ENCODE data around the gene NHS.

Gene NHS

GRCh38 chrX:17621566-17622270 lies 246.7 kb downstream of the NHS start:
- Histone ChIP-seq H3K4me1 (ENCODE audit: control insufficient read depth, insufficient read depth, low read length) (no peaks in the 10 kb centered on the region), H3K36me3 (ENCODE audit: control insufficient read depth, insufficient read depth, low read length) (no peaks in the 10 kb centered on the region), H3K4me3 (ENCODE audit: insufficient read depth, low read depth, low read length) (no peak overlapping the region), H3K9me3 (ENCODE audit: control insufficient read depth, low read length) (no peaks in the 10 kb centered on the region), H3K27me3 (ENCODE audit: control insufficient read depth, insufficient read depth, low read length, poor library complexity, severe bottlenecking) (no peaks in the 10 kb centered on the region), H3K27ac (ENCODE audit: insufficient read depth, low read depth, low read length, poor library complexity, severe bottlenecking) (no peak overlapping the region)
- 87 to 93% methylated on average over 3 to 4 of the region's 4 CpGs for WGBS, 2 experiments

DNA sequence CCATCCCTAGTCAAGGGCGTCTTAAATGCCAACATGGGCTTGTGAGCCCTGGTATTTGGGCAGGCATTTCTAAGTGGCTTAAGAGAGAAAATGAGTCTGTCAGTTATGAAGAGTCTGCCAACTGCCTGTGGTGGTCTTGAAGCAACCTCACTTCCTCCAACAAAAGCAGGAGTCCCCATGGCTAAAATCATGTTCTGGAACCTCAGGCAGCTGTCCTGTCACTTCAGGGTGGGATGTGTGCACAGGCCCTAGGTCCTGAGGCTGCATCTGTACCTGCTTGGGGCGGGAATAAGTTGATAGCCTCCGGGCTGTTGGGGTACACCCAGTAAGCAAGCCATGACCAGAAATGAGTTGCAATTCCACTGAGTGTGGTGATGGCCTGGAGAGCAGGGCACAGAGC lies 247.3 kb downstream of the NHS start:
- Histone ChIP-seq H3K4me1 (ENCODE audit: control insufficient read depth, insufficient read depth, low read length) (no peaks in the 10 kb centered on the region), H3K4me3 (ENCODE audit: insufficient read depth, low read depth, low read length) (no peak overlapping the region), H3K36me3 (ENCODE audit: control insufficient read depth, insufficient read depth, low read length) (no peaks in the 10 kb centered on the region), H3K27me3 (ENCODE audit: control insufficient read depth, insufficient read depth, low read length, poor library complexity, severe bottlenecking) (no peaks in the 10 kb centered on the region), H3K27ac (ENCODE audit: insufficient read depth, low read depth, low read length, poor library complexity, severe bottlenecking) (no peak overlapping the region), H3K9me3 (ENCODE audit: control insufficient read depth, low read length) (no peaks in the 10 kb centered on the region)
- 98% methylated on average over 3 of the region's 3 CpGs for WGBS, 2 experiments

DNA sequence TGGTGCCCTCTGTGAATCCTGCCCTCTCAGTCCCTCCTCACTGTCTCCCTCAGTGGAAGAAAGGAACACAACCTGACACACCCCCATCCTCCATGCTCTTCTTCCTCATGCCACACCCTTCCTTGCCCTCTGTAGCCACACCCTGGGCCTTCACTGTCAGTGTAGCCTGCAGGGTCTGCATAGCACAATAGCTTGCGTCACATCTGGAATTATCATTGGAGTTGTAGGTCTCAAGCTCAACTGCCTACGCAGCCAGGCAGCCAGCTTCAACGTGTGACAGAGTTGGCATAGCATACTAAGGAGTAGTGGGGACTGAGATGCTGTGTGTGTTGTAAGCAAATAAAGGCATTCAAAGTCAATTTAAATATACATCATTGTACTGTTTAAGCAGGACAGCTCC lies 248.8 kb downstream of the NHS start:
- H3K9me3 ChIP-seq (ENCODE audit: control insufficient read depth, low read length): no peaks in the 10 kb centered on the region
- H3K4me1 ChIP-seq (ENCODE audit: control insufficient read depth, insufficient read depth, low read length): no peaks in the 10 kb centered on the region
- WGBS, 2 experiments: 90 to 94% methylated on average over 3 of the region's 3 CpGs
- no peak overlapping the region for H3K27ac ChIP-seq (ENCODE audit: insufficient read depth, low read depth, low read length, poor library complexity, severe bottlenecking)
- H3K36me3 ChIP-seq (ENCODE audit: control insufficient read depth, insufficient read depth, low read length): no peaks in the 10 kb centered on the region
- H3K4me3 ChIP-seq (ENCODE audit: insufficient read depth, low read depth, low read length): no peak overlapping the region
- no peaks in the 10 kb centered on the region for H3K27me3 ChIP-seq (ENCODE audit: control insufficient read depth, insufficient read depth, low read length, poor library complexity, severe bottlenecking)

- no peaks in the 10 kb centered on the region for H3K27me3 ChIP-seq (ENCODE audit: control insufficient read depth, insufficient read depth, low read length, poor library complexity, severe bottlenecking)
- WGBS, 2 experiments: 92 to 100% methylated on average over 1 of the region's 1 CpG
- H3K36me3 ChIP-seq (ENCODE audit: control insufficient read depth, insufficient read depth, low read length): no peaks in the 10 kb centered on the region
- H3K4me3 ChIP-seq (ENCODE audit: insufficient read depth, low read depth, low read length): no peak overlapping the region
- no peaks in the 10 kb centered on the region for H3K4me1 ChIP-seq (ENCODE audit: control insufficient read depth, insufficient read depth, low read length)
- no peaks in the 10 kb centered on the region for H3K9me3 ChIP-seq (ENCODE audit: control insufficient read depth, low read length)
- H3K27ac ChIP-seq (ENCODE audit: insufficient read depth, low read depth, low read length, poor library complexity, severe bottlenecking): no peak overlapping the region
Measured at GRCh38 chrX:17627026-17627425, 252.0 kb downstream of the NHS start.

DNA sequence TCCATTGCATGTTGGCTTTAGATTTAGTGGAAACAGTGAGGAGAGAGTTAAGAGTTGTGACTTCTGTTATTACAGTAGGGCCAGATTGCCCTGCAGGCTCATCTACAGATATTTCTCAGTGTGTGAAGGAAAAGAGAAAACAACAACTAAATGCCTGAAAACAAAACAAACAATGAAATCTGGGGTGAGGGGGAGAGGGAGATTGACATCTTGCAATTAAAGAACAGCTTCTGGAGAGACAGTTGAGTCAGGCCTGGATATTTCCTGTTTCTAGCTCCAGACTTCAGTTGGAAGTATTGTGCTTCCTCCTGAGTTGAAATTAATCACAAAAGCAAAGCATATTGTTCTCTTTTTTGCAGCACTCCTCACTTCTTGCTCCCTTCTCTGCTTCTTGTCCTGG lies 254.0 kb downstream of the NHS start:
- H3K9me3 ChIP-seq (ENCODE audit: control insufficient read depth, low read length): no peaks in the 10 kb centered on the region
- no peaks in the 10 kb centered on the region for H3K27me3 ChIP-seq (ENCODE audit: control insufficient read depth, insufficient read depth, low read length, poor library complexity, severe bottlenecking)
- no peak overlapping the region for H3K27ac ChIP-seq (ENCODE audit: insufficient read depth, low read depth, low read length, poor library complexity, severe bottlenecking)
- no peaks in the 10 kb centered on the region for H3K4me1 ChIP-seq (ENCODE audit: control insufficient read depth, insufficient read depth, low read length)
- H3K36me3 ChIP-seq (ENCODE audit: control insufficient read depth, insufficient read depth, low read length): no peaks in the 10 kb centered on the region
- H3K4me3 ChIP-seq (ENCODE audit: insufficient read depth, low read depth, low read length): no peak overlapping the region

DNA sequence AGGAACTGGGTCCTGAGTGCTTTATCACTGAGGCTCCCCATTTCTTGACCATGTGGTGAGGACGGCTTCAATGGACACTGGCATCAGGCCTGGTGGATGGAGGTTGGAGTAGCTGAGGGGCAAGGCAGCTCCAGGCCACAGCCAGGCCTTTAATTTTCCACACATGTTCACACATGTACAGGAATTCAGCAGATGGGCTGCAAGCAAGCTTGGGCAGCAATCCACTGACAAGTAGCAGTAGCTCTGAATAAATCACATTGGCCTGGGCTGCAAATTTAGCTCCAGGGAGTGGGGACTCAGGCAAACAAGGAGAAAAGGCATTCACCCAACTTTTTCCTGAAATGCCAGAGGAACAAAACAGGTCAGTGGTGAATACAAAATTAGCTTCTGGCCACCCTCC lies 254.5 kb downstream of the NHS start:
- Histone ChIP-seq H3K4me1 (ENCODE audit: control insufficient read depth, insufficient read depth, low read length) (no peaks in the 10 kb centered on the region), H3K4me3 (ENCODE audit: insufficient read depth, low read depth, low read length) (no peak overlapping the region), H3K27me3 (ENCODE audit: control insufficient read depth, insufficient read depth, low read length, poor library complexity, severe bottlenecking) (no peaks in the 10 kb centered on the region), H3K27ac (ENCODE audit: insufficient read depth, low read depth, low read length, poor library complexity, severe bottlenecking) (no peak overlapping the region), H3K36me3 (ENCODE audit: control insufficient read depth, insufficient read depth, low read length) (no peaks in the 10 kb centered on the region), H3K9me3 (ENCODE audit: control insufficient read depth, low read length) (no peaks in the 10 kb centered on the region)
- WGBS, 2 experiments: 89 to 100% methylated on average over 1 of the region's 1 CpG

DNA sequence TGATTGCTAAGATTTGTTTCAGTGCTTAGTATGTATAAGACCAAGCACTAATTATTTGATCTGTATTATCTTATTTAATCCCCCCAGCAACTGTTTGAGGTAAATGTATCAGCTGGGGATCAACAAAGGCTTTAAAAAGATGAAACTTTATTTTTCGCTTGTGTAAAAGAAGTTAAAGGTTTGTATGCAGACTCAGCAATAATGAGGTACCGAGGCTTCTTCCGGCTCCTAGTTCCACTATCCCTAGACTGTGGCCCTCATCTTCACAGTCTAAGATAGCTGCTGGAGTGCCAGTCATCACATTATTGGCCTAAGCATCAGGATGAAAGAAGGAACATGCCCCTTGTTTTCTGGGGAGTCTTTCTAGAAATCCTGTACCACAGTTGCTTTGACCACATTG lies 256.6 kb downstream of the NHS start:
- no peaks in the 10 kb centered on the region for H3K9me3 ChIP-seq (ENCODE audit: control insufficient read depth, low read length)
- 95% methylated on average over 3 of the region's 3 CpGs for WGBS, 2 experiments
- no peak overlapping the region for H3K27ac ChIP-seq (ENCODE audit: insufficient read depth, low read depth, low read length, poor library complexity, severe bottlenecking)
- H3K4me3 ChIP-seq (ENCODE audit: insufficient read depth, low read depth, low read length): no peak overlapping the region
- H3K27me3 ChIP-seq (ENCODE audit: control insufficient read depth, insufficient read depth, low read length, poor library complexity, severe bottlenecking): no peaks in the 10 kb centered on the region
- no peaks in the 10 kb centered on the region for H3K4me1 ChIP-seq (ENCODE audit: control insufficient read depth, insufficient read depth, low read length)
- H3K36me3 ChIP-seq (ENCODE audit: control insufficient read depth, insufficient read depth, low read length): no peaks in the 10 kb centered on the region

- WGBS, 2 experiments: 92 to 100% methylated on average over 1 of the region's 3 CpGs
- no peak overlapping the region for H3K4me3 ChIP-seq (ENCODE audit: insufficient read depth, low read depth, low read length)
Measured at GRCh38 chrX:17632942-17633341, 257.9 kb downstream of the NHS start.

DNA sequence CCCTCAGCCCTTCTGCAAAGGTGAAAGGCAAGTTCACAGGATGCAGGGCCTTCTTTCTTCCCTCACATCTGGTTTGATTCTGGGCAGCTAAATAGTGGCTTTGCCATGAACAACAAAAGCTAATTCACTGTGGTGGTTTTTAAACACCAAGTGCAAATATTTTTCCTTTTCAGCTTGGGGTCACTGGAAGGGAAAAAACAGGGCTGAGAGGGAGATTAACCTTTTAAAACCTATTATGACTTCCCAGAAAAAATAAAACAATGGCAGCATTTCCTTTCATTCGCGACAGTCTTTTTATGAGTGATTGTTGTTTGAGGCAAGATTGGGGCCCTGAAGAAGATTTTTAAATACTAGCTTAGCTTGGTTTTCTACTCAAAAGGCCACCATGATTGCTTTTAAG lies 258.5 kb downstream of the NHS start:
- Histone ChIP-seq H3K4me1 (ENCODE audit: control insufficient read depth, insufficient read depth, low read length) (no peaks in the 10 kb centered on the region), H3K27ac (ENCODE audit: insufficient read depth, low read depth, low read length, poor library complexity, severe bottlenecking) (no peak overlapping the region), H3K27me3 (ENCODE audit: control insufficient read depth, insufficient read depth, low read length, poor library complexity, severe bottlenecking) (no peaks in the 10 kb centered on the region), H3K4me3 (ENCODE audit: insufficient read depth, low read depth, low read length) (no peak overlapping the region), H3K9me3 (ENCODE audit: control insufficient read depth, low read length) (no peaks in the 10 kb centered on the region), H3K36me3 (ENCODE audit: control insufficient read depth, insufficient read depth, low read length) (no peaks in the 10 kb centered on the region)
- WGBS, 2 experiments: 42% methylated on average over 2 of the region's 2 CpGs; no CpG with 5 or more reads in 1 of the 2 experiments

More at GRCh38 chrX:17632942-17633341, 257.9 kb downstream of the NHS start:
- H3K4me1 ChIP-seq (ENCODE audit: control insufficient read depth, insufficient read depth, low read length): no peaks in the 10 kb centered on the region
- no peaks in the 10 kb centered on the region for H3K27me3 ChIP-seq (ENCODE audit: control insufficient read depth, insufficient read depth, low read length, poor library complexity, severe bottlenecking)
- no peak overlapping the region for H3K27ac ChIP-seq (ENCODE audit: insufficient read depth, low read depth, low read length, poor library complexity, severe bottlenecking)
- no peaks in the 10 kb centered on the region for H3K36me3 ChIP-seq (ENCODE audit: control insufficient read depth, insufficient read depth, low read length)
- H3K9me3 ChIP-seq (ENCODE audit: control insufficient read depth, low read length): no peaks in the 10 kb centered on the region

- Histone ChIP-seq H3K27me3 (ENCODE audit: control insufficient read depth, insufficient read depth, low read length, poor library complexity, severe bottlenecking) (no peaks in the 10 kb centered on the region), H3K36me3 (ENCODE audit: control insufficient read depth, insufficient read depth, low read length) (no peaks in the 10 kb centered on the region), H3K4me3 (ENCODE audit: insufficient read depth, low read depth, low read length) (no peak overlapping the region), H3K27ac (ENCODE audit: insufficient read depth, low read depth, low read length, poor library complexity, severe bottlenecking) (no peak overlapping the region), H3K4me1 (ENCODE audit: control insufficient read depth, insufficient read depth, low read length) (no peaks in the 10 kb centered on the region), H3K9me3 (ENCODE audit: control insufficient read depth, low read length) (no peaks in the 10 kb centered on the region)
- WGBS, 2 experiments: 88% methylated on average over 6 to 7 of the region's 9 CpGs
Measured at GRCh38 chrX:17634542-17635207, 259.7 kb downstream of the NHS start.

Measured in ectodermal cell (in vitro differentiated cells).